ENCODE data around the gene TLL1. TPM values are rescaled to one million over a fixed set of nuclear protein-coding genes. Genes with fewer than 3 reads are reported as not detected.

TLL1 gene
- total RNA-seq, 1 experiment from 2014 or later, result 0.37 TPM

DNA sequence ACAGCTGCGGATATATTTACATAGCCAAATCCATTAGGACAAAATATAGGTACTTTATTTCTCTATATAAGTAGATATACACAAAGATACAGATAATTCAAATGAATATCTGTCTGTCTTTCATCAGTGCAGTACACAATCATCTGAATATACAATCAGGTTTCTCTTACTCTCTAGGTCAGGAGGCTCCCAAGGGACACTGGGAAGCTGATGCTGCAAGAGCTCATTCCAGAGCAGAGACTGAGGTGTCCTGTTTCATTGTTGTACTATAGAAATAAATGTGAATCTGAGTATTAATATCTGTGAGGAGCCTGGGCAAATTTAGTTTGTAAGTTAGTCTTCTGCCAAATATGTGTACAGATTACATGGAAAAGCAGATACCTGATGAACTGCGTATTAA is 4.2 kb downstream of the TLL1 start:
- H3K79me2 ChIP-seq (ENCODE audit: insufficient read depth, low read length), result no peaks in the 10 kb centered on the region
- H3K9me2 ChIP-seq (ENCODE audit: insufficient read depth), result no peaks in the 10 kb centered on the region
- H3K4me3 ChIP-seq (replicated peaks in 1 of 2; ENCODE audit: low read depth in 1 of 2, low read length in 2 of 2), result no peak overlapping the region
- no peaks in the 10 kb centered on the region for H4K20me1 ChIP-seq (ENCODE audit: insufficient read depth)
- no peak for ATAC-seq
- intact Hi-C loops (cut with micrococcal nuclease), result no loop called here
- no TSS peak for BruUV-seq (replicated peaks)
- no peak for DNase-seq (ENCODE audit: low read depth, low spot score)
- H3K4me2 ChIP-seq (ENCODE audit: low read length), result no peak overlapping the region
- H3K36me3 ChIP-seq (ENCODE audit: control insufficient read depth in 1 of 2, insufficient read depth in 2 of 2, low read length in 2 of 2), result no peaks in the 10 kb centered on the region
- H3K9ac ChIP-seq (ENCODE audit: low read length), result no peak overlapping the region
- ChIA-PET POLR2A (no interaction called here), RAD21 (ENCODE audit: low non-redundant PET in 1 of 2, low total read pairs in 2 of 2, uncharacterized antibody in 2 of 2, unreplicated experiment in 2 of 2) (no interaction called here), CTCF (no interaction called here)
- H2AFZ ChIP-seq (ENCODE audit: low read depth, low read length, poor library complexity, severe bottlenecking), result no peak overlapping the region
- H3K27ac ChIP-seq (ENCODE audit: low read depth, low read length), result no peak overlapping the region
- no peaks in the 10 kb centered on the region for H3K9me3 ChIP-seq (ENCODE audit: control insufficient read depth in 1 of 2, insufficient read depth in 1 of 2, low read depth in 1 of 2, low read length in 2 of 2)
- H3K4me1 ChIP-seq (ENCODE audit: control insufficient read depth in 1 of 2, insufficient read depth in 2 of 2, low read length in 2 of 2), result peaks cover 0 to 20% of the 10 kb centered on the region in 2 experiments; a peak in 3 of 4 replicates
- H3K27me3 ChIP-seq (ENCODE audit: insufficient read depth, low read length), result no peaks in the 10 kb centered on the region
- TF ChIP-seq, protein P1, sequence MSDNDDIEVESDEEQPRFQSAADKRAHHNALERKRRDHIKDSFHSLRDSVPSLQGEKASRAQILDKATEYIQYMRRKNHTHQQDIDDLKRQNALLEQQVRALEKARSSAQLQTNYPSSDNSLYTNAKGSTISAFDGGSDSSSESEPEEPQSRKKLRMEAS (IDR thresholded peaks at IDR 0.05), result no peak
- TF ChIP-seq POLR2A (IDR thresholded peaks at IDR 0.05; ENCODE audit: borderline replicate concordance, extremely low read depth, insufficient read depth, insufficient read length) (no peak), CEBPB (IDR thresholded peaks at IDR 0.05; ENCODE audit: low read depth) (no peak), EZH2 (IDR thresholded peaks at IDR 0.05) (no peak), JUND (IDR thresholded peaks at IDR 0.05) (no peak), ZFX (IDR thresholded peaks at IDR 0.05) (no peak)
- TF ChIP-seq, protein P2, sequence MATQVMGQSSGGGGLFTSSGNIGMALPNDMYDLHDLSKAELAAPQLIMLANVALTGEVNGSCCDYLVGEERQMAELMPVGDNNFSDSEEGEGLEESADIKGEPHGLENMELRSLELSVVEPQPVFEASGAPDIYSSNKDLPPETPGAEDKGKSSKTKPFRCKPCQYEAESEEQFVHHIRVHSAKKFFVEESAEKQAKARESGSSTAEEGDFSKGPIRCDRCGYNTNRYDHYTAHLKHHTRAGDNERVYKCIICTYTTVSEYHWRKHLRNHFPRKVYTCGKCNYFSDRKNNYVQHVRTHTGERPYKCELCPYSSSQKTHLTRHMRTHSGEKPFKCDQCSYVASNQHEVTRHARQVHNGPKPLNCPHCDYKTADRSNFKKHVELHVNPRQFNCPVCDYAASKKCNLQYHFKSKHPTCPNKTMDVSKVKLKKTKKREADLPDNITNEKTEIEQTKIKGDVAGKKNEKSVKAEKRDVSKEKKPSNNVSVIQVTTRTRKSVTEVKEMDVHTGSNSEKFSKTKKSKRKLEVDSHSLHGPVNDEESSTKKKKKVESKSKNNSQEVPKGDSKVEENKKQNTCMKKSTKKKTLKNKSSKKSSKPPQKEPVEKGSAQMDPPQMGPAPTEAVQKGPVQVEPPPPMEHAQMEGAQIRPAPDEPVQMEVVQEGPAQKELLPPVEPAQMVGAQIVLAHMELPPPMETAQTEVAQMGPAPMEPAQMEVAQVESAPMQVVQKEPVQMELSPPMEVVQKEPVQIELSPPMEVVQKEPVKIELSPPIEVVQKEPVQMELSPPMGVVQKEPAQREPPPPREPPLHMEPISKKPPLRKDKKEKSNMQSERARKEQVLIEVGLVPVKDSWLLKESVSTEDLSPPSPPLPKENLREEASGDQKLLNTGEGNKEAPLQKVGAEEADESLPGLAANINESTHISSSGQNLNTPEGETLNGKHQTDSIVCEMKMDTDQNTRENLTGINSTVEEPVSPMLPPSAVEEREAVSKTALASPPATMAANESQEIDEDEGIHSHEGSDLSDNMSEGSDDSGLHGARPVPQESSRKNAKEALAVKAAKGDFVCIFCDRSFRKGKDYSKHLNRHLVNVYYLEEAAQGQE (IDR thresholded peaks at IDR 0.05; ENCODE audit: low read depth), result no peak

DNA sequence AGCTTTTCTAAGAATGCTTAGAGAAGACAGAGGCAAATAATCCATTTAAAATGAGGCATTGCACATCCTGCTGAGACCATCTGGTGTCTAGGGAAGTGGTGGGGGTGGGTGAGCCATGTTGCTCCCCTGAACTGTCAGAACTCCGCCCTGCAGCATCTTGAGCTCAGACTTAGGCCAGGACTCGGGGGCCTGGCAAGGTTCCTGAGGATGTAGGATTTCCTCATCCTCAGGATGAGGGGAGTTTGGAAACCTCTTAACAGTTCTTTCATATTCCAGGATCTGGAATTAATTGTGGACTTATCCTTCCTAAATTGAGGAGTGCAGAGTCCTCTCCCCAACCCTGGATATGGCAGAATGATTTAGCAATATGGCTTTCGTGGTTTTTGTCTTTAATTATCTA is 6.6 kb downstream of the TLL1 start:
- no peak overlapping the region for H3K27ac ChIP-seq (ENCODE audit: low read depth, low read length)
- no peak overlapping the region for H3K4me3 ChIP-seq (replicated peaks in 1 of 2; ENCODE audit: low read depth in 1 of 2, low read length in 2 of 2)
- ChIA-PET RAD21 (ENCODE audit: low non-redundant PET in 1 of 2, low total read pairs in 2 of 2, uncharacterized antibody in 2 of 2, unreplicated experiment in 2 of 2) (interaction anchor here in 1 of 2 experiments (0.7 kb wide), 1 partner anchor 385 kb away, joined by 3 read pairs; no protein-coding TSS in a partner anchor), POLR2A (no interaction called here), CTCF (no interaction called here)
- no peaks in the 10 kb centered on the region for H4K20me1 ChIP-seq (ENCODE audit: insufficient read depth)
- H3K9ac ChIP-seq (ENCODE audit: low read length), result no peak overlapping the region
- no peak for TF ChIP-seq SRF (IDR thresholded peaks at IDR 0.05; ENCODE audit: low read depth)
- TF ChIP-seq JUND (IDR thresholded peaks at IDR 0.05), result no peak
- no peak for TF ChIP-seq FOSL1 (IDR thresholded peaks at IDR 0.05; ENCODE audit: low read depth)
- TF ChIP-seq YY1 (IDR thresholded peaks at IDR 0.05; ENCODE audit: extremely low read depth, insufficient replicate concordance, low read depth, low read length), result no peak
- TF ChIP-seq ZNF274 (IDR thresholded peaks at IDR 0.05; ENCODE audit: low read depth, low read length), result no peak
- TF ChIP-seq, protein P3, sequence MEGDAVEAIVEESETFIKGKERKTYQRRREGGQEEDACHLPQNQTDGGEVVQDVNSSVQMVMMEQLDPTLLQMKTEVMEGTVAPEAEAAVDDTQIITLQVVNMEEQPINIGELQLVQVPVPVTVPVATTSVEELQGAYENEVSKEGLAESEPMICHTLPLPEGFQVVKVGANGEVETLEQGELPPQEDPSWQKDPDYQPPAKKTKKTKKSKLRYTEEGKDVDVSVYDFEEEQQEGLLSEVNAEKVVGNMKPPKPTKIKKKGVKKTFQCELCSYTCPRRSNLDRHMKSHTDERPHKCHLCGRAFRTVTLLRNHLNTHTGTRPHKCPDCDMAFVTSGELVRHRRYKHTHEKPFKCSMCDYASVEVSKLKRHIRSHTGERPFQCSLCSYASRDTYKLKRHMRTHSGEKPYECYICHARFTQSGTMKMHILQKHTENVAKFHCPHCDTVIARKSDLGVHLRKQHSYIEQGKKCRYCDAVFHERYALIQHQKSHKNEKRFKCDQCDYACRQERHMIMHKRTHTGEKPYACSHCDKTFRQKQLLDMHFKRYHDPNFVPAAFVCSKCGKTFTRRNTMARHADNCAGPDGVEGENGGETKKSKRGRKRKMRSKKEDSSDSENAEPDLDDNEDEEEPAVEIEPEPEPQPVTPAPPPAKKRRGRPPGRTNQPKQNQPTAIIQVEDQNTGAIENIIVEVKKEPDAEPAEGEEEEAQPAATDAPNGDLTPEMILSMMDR (IDR thresholded peaks at IDR 0.05 in 2 of 3, conservative IDR thresholded peaks at IDR 0.05 in 1 of 3; ENCODE audit: borderline replicate concordance in 1 of 3, insufficient read depth in 1 of 3, low read depth in 2 of 3, low read length in 2 of 3), result no peak
- TF ChIP-seq ZFX (IDR thresholded peaks at IDR 0.05), result no peak
- TF ChIP-seq EGR1 (IDR thresholded peaks at IDR 0.05; ENCODE audit: low read depth), result no peak
- H3K9me2 ChIP-seq (ENCODE audit: insufficient read depth), result no peaks in the 10 kb centered on the region
- H3K27me3 ChIP-seq (ENCODE audit: insufficient read depth, low read length), result no peaks in the 10 kb centered on the region
- no peak overlapping the region for H3K4me2 ChIP-seq (ENCODE audit: low read length)
- no peak for DNase-seq (ENCODE audit: low read depth, low spot score)
- H3K4me1 ChIP-seq (ENCODE audit: control insufficient read depth in 1 of 2, insufficient read depth in 2 of 2, low read length in 2 of 2), result peaks cover 0 to 3% of the 10 kb centered on the region in 2 experiments; a peak in 2 of 4 replicates
- no peaks in the 10 kb centered on the region for H3K9me3 ChIP-seq (ENCODE audit: control insufficient read depth in 1 of 2, insufficient read depth in 1 of 2, low read depth in 1 of 2, low read length in 2 of 2)
- no peaks in the 10 kb centered on the region for H3K36me3 ChIP-seq (ENCODE audit: control insufficient read depth in 1 of 2, insufficient read depth in 2 of 2, low read length in 2 of 2)
- intact Hi-C loops (cut with micrococcal nuclease), result no loop called here
- no peaks in the 10 kb centered on the region for H3K79me2 ChIP-seq (ENCODE audit: insufficient read depth, low read length)
- no peak for ATAC-seq
- no TSS peak for BruUV-seq (replicated peaks)
- H2AFZ ChIP-seq (ENCODE audit: low read depth, low read length, poor library complexity, severe bottlenecking), result no peak overlapping the region

Measured in HCT116 (cell line).